Right lobe of liver (tissue), 4 donors: ENCODE measurements around the gene HOXB3.

ENCODE experiments used
- POLR2A ChIP-seq: fragments of 450-650 bp; IDR thresholded peaks from one replicate; pipeline ENCODE4 v1.6.1; 2017; ENCODE audit warnings: antibody characterized with exemption, mild to moderate bottlenecking
- TF ChIP-seq, protein P1 (sequence below), 4 donors: fragments of 200-600 bp in 3 of 4; fragments of 450-650 bp in 1 of 4; IDR thresholded peaks; one replicate each; pipeline versions ENCODE4 v1.5.1 to v1.8.0; 2016 to 2022; ENCODE audit warnings: antibody characterized with exemption in 4 of 4, mild to moderate bottlenecking in 2 of 4
- donor health status: DM: no; HTN: no; CAD: no.
- donor health status: DM: no; HTN: no; CAD: no.
- donor health status: DM: no; HTN: yes; CAD: no.

DNA sequence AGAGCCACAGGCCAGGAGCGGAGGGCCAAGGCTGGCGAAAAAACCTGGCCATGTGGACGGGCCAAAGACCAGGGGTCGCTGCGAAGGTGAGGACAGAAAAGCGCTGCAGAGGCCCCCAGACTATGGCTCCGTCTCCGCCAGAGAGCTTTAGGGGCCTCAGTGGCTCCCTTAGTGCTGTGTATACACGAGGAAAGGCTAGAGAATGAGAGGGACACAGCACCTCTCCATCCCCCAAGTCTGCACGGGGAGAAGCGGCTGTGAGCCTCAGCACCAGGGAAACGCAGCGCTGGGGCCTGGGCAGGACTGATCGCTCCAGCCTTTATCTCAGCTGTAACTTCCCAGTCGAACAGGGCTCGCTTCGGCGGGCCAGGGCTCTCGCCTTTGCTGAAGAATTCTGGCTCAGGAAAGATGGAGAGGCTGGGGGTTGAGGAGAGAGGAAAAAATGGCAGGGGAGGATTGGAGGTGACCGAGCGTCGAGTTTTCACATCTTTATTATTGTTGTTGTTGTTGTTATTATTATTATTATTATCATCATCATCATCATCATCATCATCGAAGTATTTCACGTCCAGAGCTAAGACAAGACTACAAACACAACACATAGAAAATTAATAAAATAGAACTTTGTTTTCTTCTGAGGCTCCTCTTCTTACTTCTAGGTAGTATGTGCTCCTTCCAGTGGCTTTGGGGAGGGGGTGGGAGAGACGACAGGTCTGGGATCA lies 5.4 kb upstream of the HOXB3 start:
- TF ChIP-seq POLR2A = no peak
- TF ChIP-seq, protein P1, sequence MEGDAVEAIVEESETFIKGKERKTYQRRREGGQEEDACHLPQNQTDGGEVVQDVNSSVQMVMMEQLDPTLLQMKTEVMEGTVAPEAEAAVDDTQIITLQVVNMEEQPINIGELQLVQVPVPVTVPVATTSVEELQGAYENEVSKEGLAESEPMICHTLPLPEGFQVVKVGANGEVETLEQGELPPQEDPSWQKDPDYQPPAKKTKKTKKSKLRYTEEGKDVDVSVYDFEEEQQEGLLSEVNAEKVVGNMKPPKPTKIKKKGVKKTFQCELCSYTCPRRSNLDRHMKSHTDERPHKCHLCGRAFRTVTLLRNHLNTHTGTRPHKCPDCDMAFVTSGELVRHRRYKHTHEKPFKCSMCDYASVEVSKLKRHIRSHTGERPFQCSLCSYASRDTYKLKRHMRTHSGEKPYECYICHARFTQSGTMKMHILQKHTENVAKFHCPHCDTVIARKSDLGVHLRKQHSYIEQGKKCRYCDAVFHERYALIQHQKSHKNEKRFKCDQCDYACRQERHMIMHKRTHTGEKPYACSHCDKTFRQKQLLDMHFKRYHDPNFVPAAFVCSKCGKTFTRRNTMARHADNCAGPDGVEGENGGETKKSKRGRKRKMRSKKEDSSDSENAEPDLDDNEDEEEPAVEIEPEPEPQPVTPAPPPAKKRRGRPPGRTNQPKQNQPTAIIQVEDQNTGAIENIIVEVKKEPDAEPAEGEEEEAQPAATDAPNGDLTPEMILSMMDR (IDR thresholded peaks at IDR 0.05) = no peak
